GM19463 (cell line): Measurements from ENCODE around the gene TYMP.

Experiments used
- ATAC-seq: cut with Tn5 transposase; IDR thresholded peaks from one replicate; pipeline ENCODE4 v1.9.1; 2021; ENCODE audit warnings: mild to moderate bottlenecking, moderate library complexity; ENCODE audit not compliant: unreplicated experiment

The TYMP gene

GRCh38 chr22:50529897-50530579 lies at the start of gene TYMP:
TYMP (minus strand) TSS chr22:50530012; CDS start chr22:50529709, 303 bp downstream.
- ATAC-seq, result peak; percentile 20

GRCh38 chr22:50578776-50579310 lies 49.0 kb upstream of the TYMP start:
- no peak for ATAC-seq

- no peak for ATAC-seq
These were observed 48.4 kb upstream of the TYMP start, which contains the start of gene CPT1B for GRCh38 chr22:50577987-50578775. CPT1B (minus strand) TSS chr22:50578427; CDS start chr22:50577915, 512 bp downstream.

- no peak for ATAC-seq
These were observed 47.8 kb upstream of the TYMP start for GRCh38 chr22:50577697-50577986.

- no peak for ATAC-seq
These were observed 47.2 kb upstream of the TYMP start for GRCh38 chr22:50576806-50577696.

- ATAC-seq, result no peak
These were observed 46.3 kb upstream of the TYMP start for GRCh38 chr22:50576070-50576469.

GRCh38 chr22:50575426-50575941 lies 45.7 kb upstream of the TYMP start:
- ATAC-seq, result no peak

GRCh38 chr22:50574383-50574755 lies 44.6 kb upstream of the TYMP start:
- no peak for ATAC-seq

GRCh38 chr22:50573491-50574382 lies 43.9 kb upstream of the TYMP start:
- no peak for ATAC-seq

- no peak for ATAC-seq
These were observed 43.2 kb upstream of the TYMP start for GRCh38 chr22:50572965-50573364.

GRCh38 chr22:50571264-50572175 lies 41.7 kb upstream of the TYMP start:
- ATAC-seq, result no peak

- no peak for ATAC-seq
These were observed 41.0 kb upstream of the TYMP start for GRCh38 chr22:50570861-50571260.

GRCh38 chr22:50569896-50570535 lies 40.2 kb upstream of the TYMP start:
- no peak for ATAC-seq

GRCh38 chr22:50569041-50569459 lies 39.2 kb upstream of the TYMP start:
- no peak for ATAC-seq

GRCh38 chr22:50568626-50569025 lies 38.8 kb upstream of the TYMP start:
- ATAC-seq, result no peak

GRCh38 chr22:50567721-50568252 lies 38.0 kb upstream of the TYMP start:
- no peak for ATAC-seq

GRCh38 chr22:50564289-50564688 lies 34.5 kb upstream of the TYMP start:
- ATAC-seq, result no peak
